GM21367 (cell line): ENCODE data around the gene C4orf36.
"Not testable (repeated sequence)": the region's sequence is repeated elsewhere in the genome, so short reads cannot be mapped to it uniquely, and the experiment has no call there.

ENCODE experiments used
- ATAC-seq: cut with Tn5 transposase; IDR thresholded peaks from one replicate; pipeline ENCODE4 v1.9.1; 2021; ENCODE audit not compliant: unreplicated experiment

The C4orf36 gene

GRCh38 chr4:86917212-86918039 is 25.2 kb upstream of the C4orf36 start:
- no peak for ATAC-seq

DNA sequence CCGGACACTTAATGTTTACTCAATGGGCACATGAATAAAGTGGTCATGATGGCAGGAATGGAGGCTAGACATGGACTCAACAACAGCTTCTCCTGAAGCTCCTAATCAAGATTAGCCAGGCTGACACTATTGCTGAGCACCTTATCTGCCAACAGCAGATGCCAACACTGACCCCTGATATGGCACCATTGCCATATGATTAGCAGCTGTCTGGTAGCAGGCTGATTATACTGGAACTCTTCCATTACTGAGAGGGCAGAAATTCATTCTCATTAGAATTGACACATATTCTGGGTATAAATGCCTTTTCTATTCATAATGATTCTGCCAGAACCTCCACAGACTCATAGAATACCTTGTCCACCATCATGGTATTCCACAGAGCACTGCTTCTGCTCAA is 24.2 kb upstream of the C4orf36 start:
- ATAC-seq: no peak

GRCh38 chr4:86910820-86911684 is 18.8 kb upstream of the C4orf36 start:
- ATAC-seq: no peak

- no peak for ATAC-seq
Measured at GRCh38 chr4:86910369-86910768, 18.1 kb upstream of the C4orf36 start.

- no peak for ATAC-seq
Measured at GRCh38 chr4:86909546-86910295, 17.5 kb upstream of the C4orf36 start.

GRCh38 chr4:86908251-86908657 is 16.0 kb upstream of the C4orf36 start:
- no peak for ATAC-seq

GRCh38 chr4:86901864-86902263 is 9.6 kb upstream of the C4orf36 start:
- no peak for ATAC-seq

DNA sequence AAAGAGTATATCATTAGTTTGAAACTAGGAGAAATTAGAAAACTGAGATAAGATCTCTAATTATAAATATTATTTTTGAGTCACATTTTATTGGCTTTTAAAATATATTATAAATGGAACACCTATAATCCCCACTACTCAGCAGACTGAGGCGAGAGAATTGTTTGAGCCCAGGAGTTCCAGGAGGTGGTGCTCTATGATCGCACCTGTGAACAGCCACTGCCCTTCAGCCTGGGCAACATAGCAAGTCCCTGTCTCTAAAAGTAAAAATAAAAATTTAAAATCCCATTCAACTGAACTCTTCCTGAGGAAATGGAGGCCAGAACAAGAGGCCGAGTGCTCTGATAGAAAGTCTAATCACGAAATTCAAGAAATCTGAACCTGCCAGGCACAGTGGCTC is 6.3 kb upstream of the C4orf36 start:
- ATAC-seq: no peak

DNA sequence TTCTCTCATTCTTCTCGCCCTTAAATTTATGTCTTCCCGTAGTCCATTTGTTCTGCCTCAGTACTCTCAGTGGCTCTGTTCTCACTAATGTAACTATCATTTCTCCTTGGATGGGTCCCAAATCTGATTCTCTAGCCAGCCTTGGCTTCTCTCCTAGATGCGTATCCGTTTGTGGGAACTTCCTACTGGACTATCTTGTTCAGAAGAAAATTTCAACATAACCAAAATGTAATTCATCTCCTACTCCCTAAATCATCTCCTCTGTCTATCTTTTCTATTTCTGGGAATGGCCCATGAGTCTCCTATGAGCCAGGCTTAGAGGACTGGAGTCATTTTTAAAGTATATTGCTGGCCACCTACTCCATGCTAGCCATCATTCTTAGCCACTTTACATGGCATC is 4.4 kb upstream of the C4orf36 start:
- ATAC-seq: no peak

GRCh38 chr4:86895692-86896488 is 3.7 kb upstream of the C4orf36 start:
- peak; percentile 60 for ATAC-seq

- ATAC-seq: no peak
Measured at GRCh38 chr4:86894455-86894854, 2.2 kb upstream of the C4orf36 start.

- no peak for ATAC-seq
Measured at GRCh38 chr4:86893136-86893535, 914 bp upstream of the C4orf36 start.

GRCh38 chr4:86892636-86892960 is 376 bp upstream of the C4orf36 start:
- ATAC-seq: no peak

- no peak for ATAC-seq
Measured at GRCh38 chr4:86890790-86891189, 1.4 kb downstream of the C4orf36 start.

GRCh38 chr4:86879641-86880040 is 12.6 kb downstream of the C4orf36 start:
- no peak for ATAC-seq

- ATAC-seq: no peak
Measured at GRCh38 chr4:86878640-86879039, 13.6 kb downstream of the C4orf36 start.

DNA sequence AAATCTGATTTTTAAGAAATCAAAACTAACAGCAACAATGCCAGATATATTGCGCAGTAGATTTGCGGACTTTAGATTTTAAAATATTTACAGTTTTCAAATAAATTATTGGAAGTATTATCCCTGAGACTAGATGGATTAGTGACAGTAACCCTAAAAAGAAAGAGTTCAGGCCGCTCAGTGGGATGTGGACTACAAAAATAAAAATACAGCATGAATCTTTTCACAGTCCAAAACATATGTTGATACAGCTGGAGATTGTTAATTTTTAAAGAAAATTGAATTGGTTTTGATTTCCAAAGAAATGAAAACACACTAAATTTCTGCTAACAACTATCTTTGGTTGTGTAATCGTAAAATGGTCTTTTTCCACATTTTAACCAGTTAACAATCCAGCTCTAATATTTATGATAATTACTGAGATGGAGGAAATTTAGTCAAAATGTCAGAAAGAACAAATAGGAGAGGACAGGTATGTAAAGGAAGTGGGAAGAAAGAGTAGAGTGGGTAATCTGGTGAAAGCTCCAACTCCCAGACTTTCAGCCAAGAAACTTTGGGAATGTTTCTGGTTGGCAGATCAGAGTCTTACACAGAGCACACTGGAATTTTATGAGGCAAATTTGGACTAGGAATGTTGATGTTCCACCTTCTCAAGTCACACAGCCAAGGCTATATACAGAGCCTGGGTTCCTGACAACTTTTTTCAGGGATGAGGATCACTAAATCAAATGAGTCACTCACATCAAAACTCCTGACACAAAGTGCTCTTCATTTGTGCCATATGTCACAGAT is 15.1 kb downstream of the C4orf36 start:
- no peak for ATAC-seq

DNA sequence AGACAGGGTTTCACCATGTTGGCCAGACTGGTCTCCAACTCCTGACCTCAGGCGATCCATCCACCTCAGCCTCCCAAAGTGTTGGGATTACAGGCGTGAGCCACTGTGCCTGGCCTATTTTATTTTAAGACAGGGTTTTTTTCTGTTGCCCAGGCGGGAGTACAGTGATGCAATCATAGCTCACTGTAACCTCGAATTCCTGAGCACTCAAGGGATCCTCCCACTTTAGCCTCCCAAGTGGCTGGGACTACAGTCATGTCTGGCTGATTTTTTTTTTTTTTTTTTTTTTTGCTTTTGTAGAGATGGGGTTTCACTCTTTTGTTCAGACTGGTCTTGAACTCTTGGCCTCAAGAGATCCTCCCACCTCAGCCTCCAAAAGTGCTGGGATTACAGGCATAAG is 16.8 kb downstream of the C4orf36 start:
- ATAC-seq: not testable (repeated sequence)

DNA sequence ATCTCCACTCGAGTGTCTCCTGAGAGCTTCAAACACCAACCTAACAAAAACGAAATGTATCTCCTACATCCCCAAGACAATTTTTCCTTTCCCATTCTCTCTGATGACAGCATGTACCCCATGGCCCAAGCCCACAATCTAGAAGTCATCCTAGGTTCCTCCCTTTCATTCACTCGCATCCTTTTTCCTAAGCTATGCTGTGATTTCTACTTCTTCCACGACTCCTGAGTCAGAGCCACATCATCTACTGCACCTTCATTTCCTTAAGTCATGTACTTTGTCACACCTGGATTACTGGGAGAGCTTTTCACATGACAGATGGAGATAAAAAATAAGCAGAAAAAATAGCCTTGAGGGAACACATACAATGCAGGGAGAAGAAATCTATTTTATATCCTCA is 20.1 kb downstream of the C4orf36 start:
- no peak for ATAC-seq
